Activated CD4-positive, alpha-beta T cell treated with anti-CD3 and anti-CD28 coated beads, Interleukin-2, amount 10 ng/mL, durations not matched to agents 7 days and 5 days (primary cell): Measurements from ENCODE around the gene TRIOBP. TPM values are rescaled to one million over a fixed set of nuclear protein-coding genes. Genes with fewer than 3 reads are reported as not detected.

Experiments
- CTCF ChIA-PET: fragments of 350-600 bp; sonication (Branson Sonifier 250); formaldehyde crosslinking; loops from one replicate; lab custom pipeline; 2021; ENCODE audit warnings: antibody characterized with exemption; lab: Charles Lee
- POLR2A ChIA-PET: fragments of 350-600 bp; sonication (Branson Sonifier 250); formaldehyde crosslinking; loops from one replicate; lab custom pipeline; 2021; ENCODE audit warnings: antibody characterized with exemption; lab: Charles Lee
- DNase-seq: peaks from one replicate; pipeline ENCODE4 v3.0.0-alpha.2; 2020
- H3K27ac Mint-ChIP-seq: one replicate; pipeline ENCODE4 v1.8.0; 2021; ENCODE audit warnings: mild to moderate bottlenecking, moderate library complexity, mixed read lengths
- H3K27me3 Mint-ChIP-seq: one replicate; pipeline ENCODE4 v1.8.0; 2021; ENCODE audit warnings: mixed read lengths
- H3K36me3 Mint-ChIP-seq: one replicate; pipeline ENCODE4 v1.8.0; 2021; ENCODE audit warnings: low read depth, mixed read lengths
- H3K4me1 Mint-ChIP-seq: one replicate; pipeline ENCODE4 v1.8.0; 2021; ENCODE audit warnings: mixed read lengths
- H3K4me3 Mint-ChIP-seq: one replicate; pipeline ENCODE4 v1.8.0; 2021; ENCODE audit warnings: mild to moderate bottlenecking, moderate library complexity, mixed read lengths
- H3K9me3 Mint-ChIP-seq: one replicate; pipeline ENCODE4 v1.8.0; 2021; ENCODE audit warnings: mixed read lengths
- total RNA-seq, 2 experiments: library from RNA; stranded (reverse); gene quantifications; one replicate each; pipeline ENCODE4 v1.2.3, GENCODE V29; 2021

TRIOBP gene
- total RNA-seq, 2 experiments from 2014 or later: 44.1 to 53.5 TPM

DNA sequence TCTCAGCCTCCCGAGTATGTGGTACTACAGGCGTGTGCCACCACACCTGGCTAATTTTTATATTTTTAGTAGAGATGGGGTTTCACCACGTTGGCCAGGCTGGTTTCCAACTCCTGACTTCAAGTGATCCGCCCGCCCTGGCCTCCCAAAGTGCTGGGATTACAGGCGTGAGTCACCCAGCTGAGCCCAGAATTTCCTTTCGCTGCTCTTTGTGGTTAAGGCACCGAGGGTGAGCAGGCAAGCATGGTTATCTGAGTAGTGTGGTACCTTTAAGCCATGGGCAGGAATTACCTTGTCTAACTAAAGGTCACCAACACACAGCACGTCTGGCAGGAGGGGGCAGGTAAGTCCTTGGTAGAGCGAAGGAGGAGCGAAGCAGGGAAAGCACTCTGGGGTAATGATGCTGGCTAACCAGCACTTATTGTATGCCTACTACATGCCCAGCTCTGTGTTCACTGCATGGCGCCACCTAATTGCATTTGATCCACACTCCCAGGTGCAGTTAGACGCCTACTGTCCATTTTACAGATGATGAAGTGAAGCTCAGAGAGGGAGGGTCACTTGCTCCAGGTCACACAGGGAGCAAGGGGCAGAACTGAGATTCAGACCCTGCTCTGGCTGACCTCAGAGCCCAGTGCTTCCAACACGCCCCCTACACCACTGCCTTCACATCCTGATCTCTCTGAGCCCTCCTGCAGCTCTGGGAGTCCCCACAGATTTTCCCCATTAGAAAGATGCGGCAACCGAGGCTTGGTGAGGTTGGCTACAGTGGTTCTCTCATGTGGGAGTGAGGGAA, 45.7 kb downstream of the TRIOBP start:
- CTCF ChIA-PET: no interaction called here

DNA sequence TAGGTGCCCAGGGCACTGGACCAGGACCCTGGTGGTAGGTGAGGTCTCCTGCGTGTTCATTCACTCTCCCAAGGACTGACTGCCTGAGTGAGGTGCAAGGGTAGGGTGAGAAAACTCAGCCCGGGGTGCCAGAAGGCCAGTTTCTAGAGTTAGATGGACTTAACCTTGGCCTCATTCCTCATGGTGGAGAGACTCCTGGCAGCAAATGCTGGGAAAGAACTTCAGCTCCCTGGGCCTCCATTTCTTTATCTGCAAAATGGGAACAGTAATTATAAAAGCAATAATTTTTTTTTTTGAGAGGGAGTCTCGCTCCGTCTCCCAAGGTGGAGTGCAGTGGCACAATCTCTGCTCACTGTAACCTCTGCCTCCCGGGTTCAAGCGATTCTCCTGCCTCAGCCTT, 47.7 kb downstream of the TRIOBP start:
- peaks cover 1% of the 10 kb centered on the region for H3K36me3 Mint-ChIP-seq
- peaks cover 44% of the 10 kb centered on the region for H3K4me1 Mint-ChIP-seq
- peak overlapping the region; percentile 82 for H3K4me3 Mint-ChIP-seq
- ChIA-PET POLR2A (no interaction called here), CTCF (no interaction called here)
- H3K27ac Mint-ChIP-seq: peak overlapping the region; percentile 11
- no peak for DNase-seq
- no peaks in the 10 kb centered on the region for H3K27me3 Mint-ChIP-seq
- no peaks in the 10 kb centered on the region for H3K9me3 Mint-ChIP-seq

More for the DNA sequence above, 45.7 kb downstream of the TRIOBP start:
- Mint-ChIP-seq H3K4me3 (no peak overlapping the region), H3K36me3 (peaks cover 1% of the 10 kb centered on the region), H3K27me3 (no peaks in the 10 kb centered on the region), H3K9me3 (no peaks in the 10 kb centered on the region), H3K4me1 (peaks cover 31% of the 10 kb centered on the region), H3K27ac (peak overlapping the region; percentile 19)
- no peak for DNase-seq
- POLR2A ChIA-PET: no interaction called here

- H3K9me3 Mint-ChIP-seq: no peaks in the 10 kb centered on the region
- H3K27ac Mint-ChIP-seq: peak overlapping the region; percentile 88
- POLR2A ChIA-PET: no interaction called here
- no peaks in the 10 kb centered on the region for H3K27me3 Mint-ChIP-seq
- peak overlapping the region; percentile 82 for H3K4me3 Mint-ChIP-seq
- CTCF ChIA-PET: no interaction called here
- peaks cover 1% of the 10 kb centered on the region for H3K36me3 Mint-ChIP-seq
- peaks cover 40% of the 10 kb centered on the region for H3K4me1 Mint-ChIP-seq
- peak; percentile 91 for DNase-seq
Measured at GRCh38 chr22:37745548-37746365, 48.9 kb downstream of the TRIOBP start.

DNA sequence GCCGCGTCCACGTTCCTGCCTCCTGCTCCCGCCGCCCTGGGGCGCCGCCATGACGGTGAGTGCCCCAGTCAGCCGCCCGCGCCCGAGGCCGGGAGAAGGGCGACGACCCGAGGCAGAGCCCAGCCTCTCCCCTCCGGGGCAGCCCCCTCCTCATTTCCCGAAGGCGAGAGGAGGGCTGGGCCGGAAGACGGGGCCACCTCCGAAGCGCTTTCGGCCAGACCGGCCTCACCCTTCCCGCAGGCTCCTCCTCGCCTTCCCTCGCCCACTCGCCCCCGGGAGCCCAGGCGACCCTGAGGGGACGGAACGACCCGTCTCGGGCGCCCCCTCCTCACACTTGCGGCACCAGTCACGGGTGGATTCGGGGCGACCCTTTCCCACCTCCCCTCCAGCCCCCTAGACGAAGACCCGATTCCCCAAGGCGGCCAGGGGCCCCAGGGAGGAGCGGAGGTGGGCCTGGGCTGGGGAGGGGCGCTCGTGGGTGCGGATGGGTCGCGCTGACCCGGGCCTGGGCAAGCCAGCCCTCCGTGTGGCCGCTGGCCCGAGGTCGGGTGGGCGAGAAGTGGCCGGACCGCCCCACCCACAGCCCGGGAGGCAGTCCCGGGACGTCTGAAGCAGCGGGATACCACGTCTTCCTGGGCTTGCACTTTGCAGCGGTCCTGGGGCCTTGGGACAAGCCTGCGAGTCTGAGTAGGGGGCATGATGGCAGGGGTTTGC, 49.7 kb downstream of the TRIOBP start:
- H3K36me3 Mint-ChIP-seq: peaks cover 1% of the 10 kb centered on the region
- H3K27ac Mint-ChIP-seq: peak overlapping the region; percentile 92
- CTCF ChIA-PET: interaction anchor here (0.7 to 1.1 kb wide), 2 partner anchors 56 to 140 kb away, joined by 3 to 4 read pairs; no protein-coding TSS in a partner anchor
- peaks cover 42% of the 10 kb centered on the region for H3K4me1 Mint-ChIP-seq
- DNase-seq: no peak
- no peaks in the 10 kb centered on the region for H3K9me3 Mint-ChIP-seq
- H3K4me3 Mint-ChIP-seq: peak overlapping the region; percentile 89
- POLR2A ChIA-PET: interaction anchor here (0.6 kb wide), 1 partner anchor 134 kb away, joined by 3 read pairs; no protein-coding TSS in a partner anchor
- H3K27me3 Mint-ChIP-seq: no peaks in the 10 kb centered on the region

- no peak for DNase-seq
- POLR2A ChIA-PET: interaction anchor here (0.6 kb wide), 1 partner anchor 135 kb away, joined by 3 read pairs; no protein-coding TSS in a partner anchor
- H3K36me3 Mint-ChIP-seq: peaks cover 1% of the 10 kb centered on the region
Measured at GRCh38 chr22:37747080-37747714, 50.3 kb downstream of the TRIOBP start.

GRCh38 chr22:37747715-37748100, 50.9 kb downstream of the TRIOBP start:
- H3K4me1 Mint-ChIP-seq: peaks cover 37% of the 10 kb centered on the region
- POLR2A ChIA-PET: no interaction called here
- peak overlapping the region; percentile 89 for H3K4me3 Mint-ChIP-seq
- H3K27me3 Mint-ChIP-seq: no peaks in the 10 kb centered on the region
- H3K36me3 Mint-ChIP-seq: peaks cover 1% of the 10 kb centered on the region
- DNase-seq: no peak
- H3K9me3 Mint-ChIP-seq: no peaks in the 10 kb centered on the region
- peak overlapping the region; percentile 73 for H3K27ac Mint-ChIP-seq
- CTCF ChIA-PET: interaction anchor here (0.6 to 1.1 kb wide), 3 partner anchors 19 to 141 kb away, joined by 3 to 4 read pairs (median 3); no protein-coding TSS in a partner anchor

More at GRCh38 chr22:37747080-37747714, 50.3 kb downstream of the TRIOBP start:
- Mint-ChIP-seq H3K27ac (peak overlapping the region; percentile 92), H3K27me3 (no peaks in the 10 kb centered on the region), H3K9me3 (no peaks in the 10 kb centered on the region), H3K4me3 (peak overlapping the region; percentile 89), H3K4me1 (peaks cover 42% of the 10 kb centered on the region)
- CTCF ChIA-PET: interaction anchor here (0.6 to 1.1 kb wide), 3 partner anchors 20 to 140 kb away, joined by 3 to 4 read pairs (median 3); no protein-coding TSS in a partner anchor

- H3K4me3 Mint-ChIP-seq: peak overlapping the region; percentile 89
- no peaks in the 10 kb centered on the region for H3K27me3 Mint-ChIP-seq
- H3K9me3 Mint-ChIP-seq: no peaks in the 10 kb centered on the region
- CTCF ChIA-PET: interaction anchor here (0.9 kb wide), 1 partner anchor 21 kb away, joined by 3 read pairs; no protein-coding TSS in a partner anchor
- H3K27ac Mint-ChIP-seq: no peak overlapping the region
- no peak for DNase-seq
- peaks cover 31% of the 10 kb centered on the region for H3K4me1 Mint-ChIP-seq
- POLR2A ChIA-PET: no interaction called here
- no peaks in the 10 kb centered on the region for H3K36me3 Mint-ChIP-seq
Measured at GRCh38 chr22:37748659-37749058, 51.8 kb downstream of the TRIOBP start.

DNA sequence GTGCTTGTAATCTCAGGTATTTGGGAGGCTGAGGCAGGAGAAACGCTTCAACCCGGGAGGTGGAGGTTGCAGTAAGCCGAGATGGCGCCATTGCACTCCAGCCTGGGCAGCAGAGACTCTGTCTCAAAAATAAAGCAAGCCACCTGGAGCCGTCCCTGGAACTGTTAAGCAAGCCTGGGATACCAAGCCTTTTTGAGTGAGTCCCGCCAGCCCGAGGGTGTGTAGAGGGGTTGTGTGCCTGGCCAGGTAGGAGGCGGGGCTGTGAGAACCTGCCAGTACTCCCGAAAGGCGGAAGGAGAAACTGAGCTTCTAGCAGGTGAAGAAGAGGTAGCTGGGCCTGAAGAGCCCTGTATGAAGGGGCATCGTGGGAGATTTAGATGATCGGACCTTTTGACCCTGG, 52.4 kb downstream of the TRIOBP start:
- POLR2A ChIA-PET: no interaction called here
- CTCF ChIA-PET: interaction anchor here (0.6 kb wide), 2 partner anchors 47 to 147 kb away, joined by 3 read pairs; no protein-coding TSS in a partner anchor
- no peak for DNase-seq
- H3K27ac Mint-ChIP-seq: peak overlapping the region; percentile 31
- no peaks in the 10 kb centered on the region for H3K27me3 Mint-ChIP-seq
- H3K9me3 Mint-ChIP-seq: no peaks in the 10 kb centered on the region
- no peak overlapping the region for H3K4me3 Mint-ChIP-seq
- no peaks in the 10 kb centered on the region for H3K36me3 Mint-ChIP-seq
- peaks cover 30% of the 10 kb centered on the region for H3K4me1 Mint-ChIP-seq

- Mint-ChIP-seq H3K27ac (no peak overlapping the region), H3K27me3 (no peaks in the 10 kb centered on the region), H3K4me3 (no peak overlapping the region), H3K9me3 (no peaks in the 10 kb centered on the region), H3K36me3 (peaks cover 3% of the 10 kb centered on the region), H3K4me1 (peaks cover 24% of the 10 kb centered on the region)
- CTCF ChIA-PET: interaction anchor here (0.6 kb wide), 2 partner anchors 48 to 146 kb away, joined by 3 read pairs; no protein-coding TSS in a partner anchor
- POLR2A ChIA-PET: no interaction called here
- no peak for DNase-seq
Measured at GRCh38 chr22:37749831-37750595, 53.2 kb downstream of the TRIOBP start.

GRCh38 chr22:37750596-37751162, 53.8 kb downstream of the TRIOBP start:
- Mint-ChIP-seq H3K36me3 (peaks cover 6% of the 10 kb centered on the region), H3K27me3 (no peaks in the 10 kb centered on the region), H3K27ac (no peak overlapping the region), H3K9me3 (no peaks in the 10 kb centered on the region), H3K4me3 (no peak overlapping the region), H3K4me1 (peaks cover 18% of the 10 kb centered on the region)
- ChIA-PET POLR2A (no interaction called here), CTCF (no interaction called here)
- no peak for DNase-seq
